Mesendoderm (in vitro differentiated cells): ENCODE measurements around the gene KRT15.

Source experiments
- DNase-seq: peaks from one replicate; pipeline ENCODE4 v3.0.0; 2013
- H2AK5ac ChIP-seq: 2 replicates; pipeline ENCODE4 v1.6.1; 2013; ENCODE audit warnings: low read length, inconsistent platforms
- H2BK120ac ChIP-seq: 2 replicates; pipeline ENCODE4 v1.6.1; 2013; ENCODE audit warnings: low read depth, mild to moderate bottlenecking, low read length, moderate library complexity, mixed read lengths
- H2BK15ac ChIP-seq: replicated peaks from 2 replicates; pipeline ENCODE4 v1.6.1; 2013; ENCODE audit warnings: low read depth, mild to moderate bottlenecking, moderate library complexity
- H2BK5ac ChIP-seq: 2 replicates; pipeline ENCODE4 v1.6.1; 2013; ENCODE audit warnings: low read length, inconsistent platforms
- H3K18ac ChIP-seq: 2 replicates; pipeline ENCODE4 v1.6.1; 2013; ENCODE audit warnings: mild to moderate bottlenecking, low read length, mixed read lengths
- H3K23ac ChIP-seq: one replicate; pipeline ENCODE4 v1.6.1; 2013; ENCODE audit warnings: low read length
- H3K27ac ChIP-seq: 2 replicates; pipeline ENCODE4 v1.5.1; 2013; ENCODE audit warnings: low read depth, mild to moderate bottlenecking, inconsistent platforms, low read length, moderate library complexity
- H3K27me3 ChIP-seq: 2 replicates; pipeline ENCODE4 v1.6.1; 2013; ENCODE audit warnings: low read length, control low read depth, mild to moderate bottlenecking, inconsistent platforms; ENCODE audit not compliant: insufficient read depth, poor library complexity
- H3K36me3 ChIP-seq: 2 replicates; pipeline ENCODE4 v1.6.1; 2013; ENCODE audit warnings: low read length, inconsistent platforms; ENCODE audit not compliant: control insufficient read depth, insufficient read depth
- H3K4ac ChIP-seq: one replicate; pipeline ENCODE4 v1.6.1; 2013; ENCODE audit warnings: low read depth, mild to moderate bottlenecking, low read length, moderate library complexity
- H3K4me1 ChIP-seq: 2 replicates; pipeline ENCODE4 v1.6.1; 2013; ENCODE audit warnings: low read depth, low read length, inconsistent platforms; ENCODE audit not compliant: control insufficient read depth
- H3K4me2 ChIP-seq: 2 replicates; pipeline ENCODE4 v1.6.1; 2013; ENCODE audit warnings: low read length
- H3K4me3 ChIP-seq: 2 replicates; pipeline ENCODE4 v1.5.1; 2013; ENCODE audit warnings: mild to moderate bottlenecking, low read length
- H3K56ac ChIP-seq: one replicate; pipeline ENCODE4 v1.6.1; 2013; ENCODE audit warnings: low read length
- H3K79me1 ChIP-seq: 2 replicates; pipeline ENCODE4 v1.6.1; 2013; ENCODE audit warnings: low read length, inconsistent platforms
- H3K79me2 ChIP-seq: 2 replicates; pipeline ENCODE4 v1.6.1; 2013; ENCODE audit warnings: mild to moderate bottlenecking, low read length; ENCODE audit not compliant: control insufficient read depth, insufficient read depth
- H3K9ac ChIP-seq: 2 replicates; pipeline ENCODE4 v1.6.1; 2013; ENCODE audit warnings: low read length, inconsistent platforms
- H4K5ac ChIP-seq: one replicate; pipeline ENCODE4 v1.6.1; 2013; ENCODE audit warnings: low read length
- H4K8ac ChIP-seq: one replicate; pipeline ENCODE4 v1.6.1; 2013; ENCODE audit warnings: low read depth, mild to moderate bottlenecking, control low read depth, low read length, moderate library complexity
- WGBS: extraction: QIAGEN DNeasy Blood & Tissue Kit; methylation state at CpG from one replicate; pipeline ENCODE4 v1.1.7; 2013; ENCODE audit warnings: low lambda C conversion rate, missing lambda C conversion rate; ENCODE audit not compliant: insufficient coverage; ENCODE audit errors: extremely low coverage; 5-methylcytosine and 5-hydroxymethylcytosine counted together

KRT15 gene

DNA sequence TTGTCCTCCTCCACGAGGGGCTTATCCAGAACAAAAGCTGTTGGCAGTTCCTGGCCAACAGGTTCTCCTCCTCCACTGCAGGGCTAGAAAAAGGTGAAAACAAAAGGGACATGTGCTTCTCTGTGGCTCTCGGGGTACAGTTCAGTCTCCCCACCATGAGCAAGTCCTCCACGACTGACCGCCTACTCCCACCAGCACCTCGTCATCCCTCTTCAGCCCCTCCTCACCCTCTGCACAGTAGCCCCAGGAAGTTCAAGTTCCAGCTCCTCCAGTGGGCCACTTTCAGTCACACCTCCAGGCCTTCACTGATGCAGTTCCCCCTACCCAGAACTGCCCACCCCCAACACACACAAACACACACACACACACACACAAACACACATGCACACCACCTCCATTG, 33.8 kb upstream of the KRT15 start:
- no peak overlapping the region for H3K9ac ChIP-seq
- H3K4me1 ChIP-seq = no peaks in the 10 kb centered on the region
- H3K79me2 ChIP-seq = no peaks in the 10 kb centered on the region
- no peak overlapping the region for H2BK15ac ChIP-seq
- H3K4me2 ChIP-seq = no peak overlapping the region
- H3K4me3 ChIP-seq = no peak overlapping the region
- H3K79me1 ChIP-seq = no peaks in the 10 kb centered on the region
- no peaks in the 10 kb centered on the region for H3K36me3 ChIP-seq
- H4K8ac ChIP-seq = no peak overlapping the region
- H3K23ac ChIP-seq = no peak overlapping the region
- no peak overlapping the region for H4K5ac ChIP-seq
- no peak overlapping the region for H3K27ac ChIP-seq
- H3K56ac ChIP-seq = no peak overlapping the region
- no CpG with 5 or more reads among the region's 5 CpGs for WGBS
- no peaks in the 10 kb centered on the region for H3K27me3 ChIP-seq
- no peak overlapping the region for H3K4ac ChIP-seq
- H3K18ac ChIP-seq = no peak overlapping the region
- no peak overlapping the region for H2BK120ac ChIP-seq
- H2BK5ac ChIP-seq = no peak overlapping the region
- H2AK5ac ChIP-seq = no peak overlapping the region
- no peak for DNase-seq

DNA sequence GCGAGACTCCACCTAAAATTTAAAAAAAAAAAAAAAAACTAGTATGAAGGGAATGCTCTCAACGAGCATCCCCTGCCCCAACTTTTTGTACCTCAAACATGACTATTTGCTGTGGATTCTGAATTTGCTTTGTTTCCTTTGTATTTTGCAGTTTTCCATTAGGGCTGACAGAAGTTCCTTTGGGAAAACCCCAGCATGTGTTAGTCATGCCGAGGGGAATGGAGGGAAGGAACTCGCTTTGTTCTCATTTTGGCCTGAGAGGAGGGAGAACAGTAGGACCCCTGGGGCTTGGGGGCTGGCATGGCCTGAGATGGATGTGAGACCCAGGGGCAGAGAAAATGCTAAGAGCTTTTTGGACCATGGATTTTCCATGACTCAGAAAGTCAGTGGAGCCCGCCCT, 32.7 kb upstream of the KRT15 start:
- no peak overlapping the region for H2BK120ac ChIP-seq
- no peaks in the 10 kb centered on the region for H3K27me3 ChIP-seq
- no peaks in the 10 kb centered on the region for H3K79me1 ChIP-seq
- H3K36me3 ChIP-seq = no peaks in the 10 kb centered on the region
- no peaks in the 10 kb centered on the region for H3K79me2 ChIP-seq
- H2AK5ac ChIP-seq = no peak overlapping the region
- WGBS = no CpG with 5 or more reads among the region's 5 CpGs
- H4K8ac ChIP-seq = no peak overlapping the region
- no peak overlapping the region for H3K27ac ChIP-seq
- H2BK5ac ChIP-seq = no peak overlapping the region
- no peak overlapping the region for H3K4ac ChIP-seq
- H3K4me2 ChIP-seq = no peak overlapping the region
- no peak overlapping the region for H4K5ac ChIP-seq
- no peak for DNase-seq
- H3K18ac ChIP-seq = no peak overlapping the region
- no peak overlapping the region for H3K23ac ChIP-seq
- no peak overlapping the region for H3K4me3 ChIP-seq
- no peak overlapping the region for H2BK15ac ChIP-seq
- H3K56ac ChIP-seq = no peak overlapping the region
- no peak overlapping the region for H3K9ac ChIP-seq
- no peaks in the 10 kb centered on the region for H3K4me1 ChIP-seq

DNA sequence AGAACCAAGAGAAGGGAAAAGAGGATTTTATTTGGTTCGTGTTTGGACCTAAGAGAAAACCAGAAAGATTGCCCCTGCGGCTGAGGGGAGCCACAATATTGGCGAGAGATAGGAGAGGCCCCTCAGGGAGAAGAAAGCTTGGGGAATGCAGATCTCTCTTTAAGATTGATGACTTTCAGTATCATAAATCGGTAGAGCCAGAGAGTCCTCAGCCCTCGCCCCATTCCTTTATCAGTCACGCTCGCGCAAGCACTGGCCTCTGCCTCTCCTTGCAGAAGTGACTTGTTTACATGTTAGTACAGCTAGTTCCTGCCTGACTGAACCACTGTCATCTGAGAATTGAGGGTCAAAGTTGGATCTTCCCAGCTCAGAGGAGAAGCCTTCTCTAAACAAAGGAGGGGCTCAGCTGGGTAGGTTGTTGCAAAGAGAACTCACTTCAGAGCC, 30.9 kb upstream of the KRT15 start:
- H3K79me2 ChIP-seq = no peaks in the 10 kb centered on the region
- H2BK120ac ChIP-seq = no peak overlapping the region
- H3K9ac ChIP-seq = no peak overlapping the region
- H3K36me3 ChIP-seq = no peaks in the 10 kb centered on the region
- H2BK5ac ChIP-seq = no peak overlapping the region
- no peaks in the 10 kb centered on the region for H3K27me3 ChIP-seq
- no peak overlapping the region for H3K23ac ChIP-seq
- H3K4me3 ChIP-seq = no peak overlapping the region
- no peak overlapping the region for H2AK5ac ChIP-seq
- H3K18ac ChIP-seq = no peak overlapping the region
- H3K79me1 ChIP-seq = no peaks in the 10 kb centered on the region
- no peak overlapping the region for H2BK15ac ChIP-seq
- no peak overlapping the region for H3K4me2 ChIP-seq
- H3K4ac ChIP-seq = no peak overlapping the region
- no peak for DNase-seq
- no peak overlapping the region for H3K27ac ChIP-seq
- H4K8ac ChIP-seq = no peak overlapping the region
- no CpG with 5 or more reads among the region's 8 CpGs for WGBS
- H3K4me1 ChIP-seq = no peaks in the 10 kb centered on the region
- peak overlapping the region; percentile 61 for H3K56ac ChIP-seq
- H4K5ac ChIP-seq = no peak overlapping the region

DNA sequence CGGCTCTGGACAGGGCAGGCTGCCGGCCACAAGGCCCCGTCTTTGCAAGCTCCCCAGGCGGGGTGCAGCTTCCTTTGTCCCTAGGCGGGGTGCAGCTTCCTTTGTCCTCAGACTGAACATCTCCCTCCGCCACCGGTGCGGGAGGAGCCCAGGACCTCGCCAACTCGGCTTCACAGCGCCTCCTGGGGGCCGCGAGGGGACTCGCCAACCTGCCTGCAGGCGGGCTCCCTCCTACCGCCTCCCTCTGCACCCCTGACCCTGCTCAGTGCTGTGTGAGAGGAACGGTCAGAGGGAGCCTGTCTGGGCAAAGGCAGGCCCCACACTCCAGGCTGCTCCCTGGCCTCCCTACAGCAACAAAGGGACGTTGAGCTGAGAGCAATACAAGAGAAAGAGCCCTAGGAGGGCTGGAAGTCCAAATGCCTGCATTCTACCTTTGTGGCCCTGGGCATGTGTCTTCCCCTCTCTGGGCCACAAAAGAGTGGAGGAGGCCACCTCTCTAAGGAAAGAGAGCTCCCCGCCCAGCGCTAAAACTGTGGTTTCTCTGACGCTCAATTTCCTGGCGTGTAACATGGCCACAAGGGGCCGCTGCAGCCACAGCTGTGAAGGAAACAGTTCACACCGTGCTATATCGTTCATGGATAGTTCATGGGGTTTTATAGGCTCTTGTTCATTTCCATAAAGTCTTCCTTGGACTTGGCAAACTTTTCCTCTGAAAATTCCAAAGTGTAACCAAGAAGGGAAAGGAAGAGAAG, 30.3 kb upstream of the KRT15 start:
- WGBS = no CpG with 5 or more reads among the region's 25 CpGs
- no peaks in the 10 kb centered on the region for H3K79me2 ChIP-seq
- H4K8ac ChIP-seq = no peak overlapping the region
- no peak overlapping the region for H3K23ac ChIP-seq
- H3K4me2 ChIP-seq = peak overlapping the region; percentile 1
- peak; percentile 92 for DNase-seq
- peak overlapping the region; percentile 80 for H3K56ac ChIP-seq
- H4K5ac ChIP-seq = no peak overlapping the region
- no peaks in the 10 kb centered on the region for H3K36me3 ChIP-seq
- peak overlapping the region; percentile 9 for H3K18ac ChIP-seq
- H2BK15ac ChIP-seq = no peak overlapping the region
- peak overlapping the region; percentile 42 for H3K9ac ChIP-seq
- no peak overlapping the region for H3K4ac ChIP-seq
- no peak overlapping the region for H2BK120ac ChIP-seq
- H3K27ac ChIP-seq = no peak overlapping the region
- no peaks in the 10 kb centered on the region for H3K79me1 ChIP-seq
- no peaks in the 10 kb centered on the region for H3K27me3 ChIP-seq
- H3K4me1 ChIP-seq = no peaks in the 10 kb centered on the region
- no peak overlapping the region for H3K4me3 ChIP-seq
- no peak overlapping the region for H2BK5ac ChIP-seq
- H2AK5ac ChIP-seq = no peak overlapping the region

DNA sequence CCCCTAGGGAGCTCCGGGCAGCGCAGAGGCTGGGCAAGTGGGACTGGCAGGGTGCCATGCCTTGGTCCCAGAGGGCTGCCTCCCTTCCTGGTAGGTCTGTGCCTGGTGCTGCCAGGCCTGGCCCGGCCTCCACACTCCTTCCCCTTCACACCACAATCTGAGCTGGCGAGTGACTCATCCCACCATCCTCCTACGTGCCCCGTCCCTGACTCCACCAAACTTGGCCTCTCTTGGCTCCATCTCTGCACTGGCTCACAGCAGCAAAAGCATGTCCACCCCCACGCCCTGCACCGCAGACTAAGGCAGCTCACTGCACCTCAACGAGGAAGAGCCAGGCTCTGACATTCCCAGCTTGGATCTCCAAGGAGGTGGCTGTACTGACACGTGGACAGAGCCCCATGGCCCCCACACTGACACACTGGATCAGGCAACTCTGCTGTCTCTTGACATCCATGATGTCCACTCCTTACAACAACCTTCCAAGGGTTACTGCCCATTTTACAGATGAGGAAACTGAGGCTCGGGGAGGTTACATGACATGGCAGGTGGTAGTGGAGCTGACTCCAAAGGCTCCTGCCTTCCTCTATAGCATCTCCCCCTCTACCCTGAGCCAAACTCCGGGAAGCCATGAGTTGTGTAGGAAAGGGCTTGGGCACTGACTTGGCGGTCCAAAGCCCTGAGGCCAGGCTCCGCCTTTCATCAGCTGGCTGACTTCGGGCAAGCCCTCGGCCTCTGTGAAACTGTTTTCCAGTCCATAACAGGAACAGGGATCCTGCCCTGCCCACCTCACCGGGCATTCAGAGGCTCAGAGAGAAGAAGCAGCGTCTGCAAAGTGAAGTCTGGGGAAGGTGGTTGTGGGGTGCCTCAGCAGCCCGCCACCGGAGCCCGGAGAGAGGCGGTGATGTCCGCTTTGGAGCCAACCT, 29.5 kb upstream of the KRT15 start:
- H3K23ac ChIP-seq = peak overlapping the region; percentile 9
- H3K9ac ChIP-seq = peak overlapping the region; percentile 42
- H3K4ac ChIP-seq = no peak overlapping the region
- no peak for DNase-seq
- H3K36me3 ChIP-seq = no peaks in the 10 kb centered on the region
- no peaks in the 10 kb centered on the region for H3K4me1 ChIP-seq
- WGBS = no CpG with 5 or more reads among the region's 23 CpGs
- H2BK120ac ChIP-seq = no peak overlapping the region
- H3K56ac ChIP-seq = peak overlapping the region; percentile 80
- no peaks in the 10 kb centered on the region for H3K79me1 ChIP-seq
- H3K4me3 ChIP-seq = no peak overlapping the region
- H3K4me2 ChIP-seq = no peak overlapping the region
- peak overlapping the region; percentile 9 for H3K18ac ChIP-seq
- H2BK5ac ChIP-seq = no peak overlapping the region
- no peaks in the 10 kb centered on the region for H3K79me2 ChIP-seq
- H2AK5ac ChIP-seq = peak overlapping the region; percentile 87
- H4K5ac ChIP-seq = no peak overlapping the region
- H3K27ac ChIP-seq = no peak overlapping the region
- H4K8ac ChIP-seq = no peak overlapping the region
- no peaks in the 10 kb centered on the region for H3K27me3 ChIP-seq
- H2BK15ac ChIP-seq = no peak overlapping the region
